GM23338 (cell line): Measurements from ENCODE around the gene BICDL2. TPM values are rescaled to one million over a fixed set of nuclear protein-coding genes. Genes with fewer than 3 reads are reported as not detected.
"Not testable (repeated sequence)": the region's sequence is repeated elsewhere in the genome, so short reads cannot be mapped to it uniquely, and the experiment has no call there.

Source experiments
- ATAC-seq: fragments of 200-7000 bp; cut with Tn5 transposase; 3 replicates; pipeline ENCODE4 v1.9.1; 2020
- DNase-seq: peaks from one replicate; pipeline ENCODE4 v3.0.0-alpha.2; 2015; ENCODE audit warnings: low spot score
- H2AFZ ChIP-seq: fragments of 200-600 bp; sonication (generic); 2 replicates; pipeline ENCODE4 v1.8.0; 2016; ENCODE audit warnings: antibody characterized with exemption, mild to moderate bottlenecking, moderate library complexity
- H3F3A ChIP-seq: fragments of 200-600 bp; sonication (generic); replicated peaks from 2 replicates; pipeline ENCODE4 v1.8.0; 2017; ENCODE audit warnings: antibody characterized with exemption, mixed run types, low read depth
- H3K27ac ChIP-seq: fragments of 200-600 bp; sonication (generic); 2 replicates; pipeline ENCODE4 v1.6.1; 2016; ENCODE audit warnings: low read depth
- H3K27me3 ChIP-seq: fragments of 200-600 bp; sonication (generic); 2 replicates; pipeline ENCODE4 v1.8.0; 2016; ENCODE audit warnings: mild to moderate bottlenecking, mixed run types, moderate library complexity; ENCODE audit not compliant: insufficient read depth
- H3K36me3 ChIP-seq: fragments of 200-600 bp; sonication (generic); 2 replicates; pipeline ENCODE4 v1.8.0; 2016; ENCODE audit warnings: mild to moderate bottlenecking; ENCODE audit not compliant: insufficient read depth
- H3K4me1 ChIP-seq: fragments of 200-600 bp; sonication (generic); 2 replicates; pipeline ENCODE4 v1.8.0; 2016; ENCODE audit warnings: mild to moderate bottlenecking, moderate library complexity; ENCODE audit not compliant: insufficient read depth
- H3K4me2 ChIP-seq: fragments of 200-600 bp; sonication (generic); 2 replicates; pipeline ENCODE4 v1.7.1; 2017; ENCODE audit warnings: mixed run types
- H3K4me3 ChIP-seq: fragments of 200-600 bp; sonication (generic); 2 replicates; pipeline ENCODE4 v1.6.1; 2016; ENCODE audit warnings: mixed run types
- H3K79me2 ChIP-seq: fragments of 200-600 bp; sonication (generic); replicated peaks from 2 replicates; pipeline ENCODE4 v1.8.0; 2017; ENCODE audit warnings: mild to moderate bottlenecking; ENCODE audit not compliant: insufficient read depth
- H3K9me2 ChIP-seq: fragments of 200-600 bp; sonication (generic); 2 replicates; pipeline ENCODE4 v1.8.0; 2017; ENCODE audit not compliant: insufficient read depth
- H4K20me1 ChIP-seq: fragments of 200-600 bp; sonication (generic); replicated peaks from 2 replicates; pipeline ENCODE4 v1.8.0; 2017; ENCODE audit warnings: mild to moderate bottlenecking; ENCODE audit not compliant: insufficient read depth
- H3K27ac Mint-ChIP-seq: 2 replicates; pipeline ENCODE4 v1.8.0; 2020; ENCODE audit warnings: inconsistent platforms, mild to moderate bottlenecking, moderate library complexity, mixed read lengths
- H3K27me3 Mint-ChIP-seq: 3 replicates; pipeline ENCODE4 v1.8.0; 2022; ENCODE audit warnings: low read depth, mild to moderate bottlenecking, moderate library complexity, mixed read lengths, inconsistent platforms; ENCODE audit not compliant: insufficient read depth, poor library complexity
- H3K36me3 Mint-ChIP-seq: 3 replicates; pipeline ENCODE4 v1.8.0; 2021; ENCODE audit warnings: low read depth, mild to moderate bottlenecking, inconsistent platforms, moderate library complexity, mixed read lengths
- H3K4me1 Mint-ChIP-seq: 3 replicates; pipeline ENCODE4 v1.8.0; 2020; ENCODE audit warnings: mild to moderate bottlenecking, inconsistent platforms, mixed read lengths
- H3K4me3 Mint-ChIP-seq: 3 replicates; pipeline ENCODE4 v1.8.0; 2021; ENCODE audit warnings: moderate library complexity, mild to moderate bottlenecking, inconsistent platforms, mixed read lengths
- H3K9me3 Mint-ChIP-seq: 3 replicates; pipeline ENCODE4 v1.8.0; 2020; ENCODE audit warnings: moderate library complexity, mild to moderate bottlenecking, inconsistent platforms, mixed read lengths
- EZH2 ChIP-seq: fragments of 200-600 bp; sonication (generic); IDR thresholded peaks from one replicate; pipeline ENCODE4 v1.8.0; 2017; ENCODE audit warnings: antibody characterized with exemption, mild to moderate bottlenecking, low read depth; ENCODE audit not compliant: unreplicated experiment
- EZH2phosphoT487 ChIP-seq: fragments of 200-600 bp; sonication (generic); IDR thresholded peaks from one replicate; pipeline ENCODE4 v1.8.1; 2018; ENCODE audit warnings: antibody characterized with exemption; ENCODE audit not compliant: unreplicated experiment
- NANOG ChIP-seq: IDR thresholded peaks from 2 replicates; pipeline ENCODE4 v1.6.1; 2016; ENCODE audit warnings: antibody characterized with exemption, borderline replicate concordance
- ZNF114 ChIP-seq: fragments of 250-450 bp; sonication (Bioruptor Pico); IDR thresholded peaks from 2 replicates; pipeline ENCODE4 v1.5.0; 2020; ENCODE audit warnings: mild to moderate bottlenecking, moderate library complexity
- polyA plus RNA-seq: library from polyadenylated mRNA; unstranded; fragments of >200 nt; fragmentation: Nextera tagmentation; extraction: Ambion mirVana; gene quantifications from 2 replicates; pipeline ENCODE4 v1.2.1, GENCODE V29; 2016
- total RNA-seq: library from RNA; depleted of rRNA; stranded (reverse); fragments of >200 nt; shearing (Covaris generic); gene quantifications from 2 replicates; pipeline ENCODE4 v1.2.3, GENCODE V29; 2014
- TF ChIP-seq, protein P1 (sequence below): fragments of 250-450 bp; sonication (Bioruptor Pico); IDR thresholded peaks from 2 replicates; pipeline ENCODE4 v1.5.0; 2020; ENCODE audit warnings: mild to moderate bottlenecking, moderate library complexity
- TF ChIP-seq, protein P2 (sequence below): IDR thresholded peaks from one replicate; pipeline ENCODE4 v1.6.1; 2018; ENCODE audit warnings: antibody characterized with exemption; ENCODE audit not compliant: unreplicated experiment

BICDL2 gene
- total and polyA plus RNA-seq, 2 experiments from 2014 or later = 12.7 to 18.4 TPM

DNA sequence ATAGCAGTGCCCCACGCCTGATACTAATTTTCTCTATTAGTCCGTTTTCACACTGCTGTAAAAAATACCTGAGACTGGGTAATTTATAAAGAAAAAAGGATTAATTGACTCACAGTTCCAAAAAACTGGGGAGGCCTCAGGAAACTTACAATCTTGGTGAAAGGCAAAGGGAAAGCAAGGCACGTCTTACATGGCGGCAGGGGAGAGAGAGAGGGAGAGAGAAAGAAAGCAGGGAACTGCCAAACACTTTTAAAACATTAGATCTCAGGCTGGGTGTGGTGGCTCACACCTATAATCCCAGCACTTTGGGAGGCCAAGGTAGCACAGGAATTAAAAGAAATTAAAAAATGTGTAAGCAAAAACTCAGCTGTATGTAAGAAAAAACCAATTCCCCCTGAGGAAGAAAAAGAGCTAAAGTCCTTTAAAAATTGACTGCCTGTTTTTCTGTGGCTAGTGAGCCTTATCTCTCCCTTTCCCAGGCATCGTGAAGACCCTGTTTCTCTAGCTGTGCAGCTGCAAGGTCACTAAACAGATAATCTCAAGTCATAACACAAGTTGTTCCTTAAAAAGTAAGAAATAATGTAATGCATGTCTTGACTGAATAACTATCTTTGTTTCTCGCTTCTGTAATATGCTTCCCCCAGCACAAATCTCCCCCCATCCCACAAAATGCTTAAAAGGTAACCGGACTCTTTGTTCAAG is 48.4 kb upstream of the BICDL2 start (continued):
- TF ChIP-seq, protein P1, sequence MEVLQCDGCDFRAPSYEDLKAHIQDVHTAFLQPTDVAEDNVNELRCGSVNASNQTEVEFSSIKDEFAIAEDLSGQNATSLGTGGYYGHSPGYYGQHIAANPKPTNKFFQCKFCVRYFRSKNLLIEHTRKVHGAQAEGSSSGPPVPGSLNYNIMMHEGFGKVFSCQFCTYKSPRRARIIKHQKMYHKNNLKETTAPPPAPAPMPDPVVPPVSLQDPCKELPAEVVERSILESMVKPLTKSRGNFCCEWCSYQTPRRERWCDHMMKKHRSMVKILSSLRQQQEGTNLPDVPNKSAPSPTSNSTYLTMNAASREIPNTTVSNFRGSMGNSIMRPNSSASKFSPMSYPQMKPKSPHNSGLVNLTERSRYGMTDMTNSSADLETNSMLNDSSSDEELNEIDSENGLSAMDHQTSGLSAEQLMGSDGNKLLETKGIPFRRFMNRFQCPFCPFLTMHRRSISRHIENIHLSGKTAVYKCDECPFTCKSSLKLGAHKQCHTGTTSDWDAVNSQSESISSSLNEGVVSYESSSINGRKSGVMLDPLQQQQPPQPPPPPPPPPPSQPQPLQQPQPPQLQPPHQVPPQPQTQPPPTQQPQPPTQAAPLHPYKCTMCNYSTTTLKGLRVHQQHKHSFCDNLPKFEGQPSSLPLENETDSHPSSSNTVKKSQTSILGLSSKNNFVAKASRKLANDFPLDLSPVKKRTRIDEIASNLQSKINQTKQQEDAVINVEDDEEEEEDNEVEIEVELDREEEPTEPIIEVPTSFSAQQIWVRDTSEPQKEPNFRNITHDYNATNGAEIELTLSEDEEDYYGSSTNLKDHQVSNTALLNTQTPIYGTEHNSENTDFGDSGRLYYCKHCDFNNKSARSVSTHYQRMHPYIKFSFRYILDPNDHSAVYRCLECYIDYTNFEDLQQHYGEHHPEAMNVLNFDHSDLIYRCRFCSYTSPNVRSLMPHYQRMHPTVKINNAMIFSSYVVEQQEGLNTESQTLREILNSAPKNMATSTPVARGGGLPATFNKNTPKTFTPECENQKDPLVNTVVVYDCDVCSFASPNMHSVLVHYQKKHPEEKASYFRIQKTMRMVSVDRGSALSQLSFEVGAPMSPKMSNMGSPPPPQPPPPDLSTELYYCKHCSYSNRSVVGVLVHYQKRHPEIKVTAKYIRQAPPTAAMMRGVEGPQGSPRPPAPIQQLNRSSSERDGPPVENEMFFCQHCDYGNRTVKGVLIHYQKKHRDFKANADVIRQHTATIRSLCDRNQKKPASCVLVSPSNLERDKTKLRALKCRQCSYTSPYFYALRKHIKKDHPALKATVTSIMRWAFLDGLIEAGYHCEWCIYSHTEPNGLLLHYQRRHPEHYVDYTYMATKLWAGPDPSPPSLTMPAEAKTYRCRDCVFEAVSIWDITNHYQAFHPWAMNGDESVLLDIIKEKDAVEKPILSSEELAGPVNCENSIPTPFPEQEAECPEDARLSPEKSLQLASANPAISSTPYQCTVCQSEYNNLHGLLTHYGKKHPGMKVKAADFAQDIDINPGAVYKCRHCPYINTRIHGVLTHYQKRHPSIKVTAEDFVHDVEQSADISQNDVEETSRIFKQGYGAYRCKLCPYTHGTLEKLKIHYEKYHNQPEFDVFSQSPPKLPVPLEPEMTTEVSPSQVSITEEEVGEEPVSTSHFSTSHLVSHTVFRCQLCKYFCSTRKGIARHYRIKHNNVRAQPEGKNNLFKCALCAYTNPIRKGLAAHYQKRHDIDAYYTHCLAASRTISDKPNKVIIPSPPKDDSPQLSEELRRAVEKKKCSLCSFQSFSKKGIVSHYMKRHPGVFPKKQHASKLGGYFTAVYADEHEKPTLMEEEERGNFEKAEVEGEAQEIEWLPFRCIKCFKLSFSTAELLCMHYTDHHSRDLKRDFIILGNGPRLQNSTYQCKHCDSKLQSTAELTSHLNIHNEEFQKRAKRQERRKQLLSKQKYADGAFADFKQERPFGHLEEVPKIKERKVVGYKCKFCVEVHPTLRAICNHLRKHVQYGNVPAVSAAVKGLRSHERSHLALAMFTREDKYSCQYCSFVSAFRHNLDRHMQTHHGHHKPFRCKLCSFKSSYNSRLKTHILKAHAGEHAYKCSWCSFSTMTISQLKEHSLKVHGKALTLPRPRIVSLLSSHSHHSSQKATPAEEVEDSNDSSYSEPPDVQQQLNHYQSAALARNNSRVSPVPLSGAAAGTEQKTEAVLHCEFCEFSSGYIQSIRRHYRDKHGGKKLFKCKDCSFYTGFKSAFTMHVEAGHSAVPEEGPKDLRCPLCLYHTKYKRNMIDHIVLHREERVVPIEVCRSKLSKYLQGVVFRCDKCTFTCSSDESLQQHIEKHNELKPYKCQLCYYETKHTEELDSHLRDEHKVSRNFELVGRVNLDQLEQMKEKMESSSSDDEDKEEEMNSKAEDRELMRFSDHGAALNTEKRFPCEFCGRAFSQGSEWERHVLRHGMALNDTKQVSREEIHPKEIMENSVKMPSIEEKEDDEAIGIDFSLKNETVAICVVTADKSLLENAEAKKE (CRISPR knock-in tag) = no peak
- no peak for TF ChIP-seq EZH2phosphoT487
- no peak for TF ChIP-seq NANOG

DNA sequence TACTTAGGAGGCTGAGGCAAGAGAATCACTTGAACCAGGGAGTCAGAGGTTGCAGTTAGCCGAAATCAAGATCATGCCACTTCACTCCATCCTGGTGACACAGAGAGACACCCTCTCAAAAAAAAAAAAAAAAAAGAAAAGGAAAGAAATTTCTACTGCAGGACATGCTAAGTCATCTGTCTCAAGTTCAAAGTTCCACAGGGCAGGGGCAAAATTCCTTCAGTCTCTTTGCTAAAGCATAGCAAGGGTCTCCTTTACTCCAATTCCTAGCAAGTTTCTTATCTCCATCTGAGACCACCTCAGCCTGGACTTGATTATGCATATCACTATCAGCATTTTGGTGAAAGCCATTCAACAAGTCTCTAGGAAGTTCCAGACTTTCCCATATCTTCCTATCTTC is 47.7 kb upstream of the BICDL2 start:
- H3K36me3 Mint-ChIP-seq = peaks cover 65% of the 10 kb centered on the region
- peaks cover 8% of the 10 kb centered on the region for H3K36me3 ChIP-seq
- no peak overlapping the region for H2AFZ ChIP-seq
- H3K4me1 Mint-ChIP-seq = peaks cover 38% of the 10 kb centered on the region
- H3K4me3 Mint-ChIP-seq = no peak overlapping the region; the same call in 2 of the 3 replicates
- no peak overlapping the region for H3K4me3 ChIP-seq
- peaks cover 29% of the 10 kb centered on the region for H3F3A ChIP-seq
- peaks cover 18% of the 10 kb centered on the region for H4K20me1 ChIP-seq
- H3K9me3 Mint-ChIP-seq = no peaks in the 10 kb centered on the region
- H3K27me3 ChIP-seq = no peaks in the 10 kb centered on the region
- H3K79me2 ChIP-seq = 0 out of 2 replicates have a peak, but pooled peaks cover 8% of the 10 kb centered on the region
- no peak overlapping the region for H3K4me2 ChIP-seq
- no peak overlapping the region; the same call in 1 of the 2 replicates for H3K27ac ChIP-seq
- H3K4me1 ChIP-seq = peaks cover 7% of the 10 kb centered on the region
- H3K9me2 ChIP-seq = no peaks in the 10 kb centered on the region
- peaks cover 25% of the 10 kb centered on the region for H3K27me3 Mint-ChIP-seq
- DNase-seq = no peak
- no peak for ATAC-seq
- H3K27ac Mint-ChIP-seq = peak overlapping the region; percentile 52; the same call in 1 of the 2 replicates
- no peak for TF ChIP-seq EZH2phosphoT487
- no peak for TF ChIP-seq EZH2
- TF ChIP-seq ZNF114 (CRISPR knock-in tag) = no peak
- TF ChIP-seq, protein P2, sequence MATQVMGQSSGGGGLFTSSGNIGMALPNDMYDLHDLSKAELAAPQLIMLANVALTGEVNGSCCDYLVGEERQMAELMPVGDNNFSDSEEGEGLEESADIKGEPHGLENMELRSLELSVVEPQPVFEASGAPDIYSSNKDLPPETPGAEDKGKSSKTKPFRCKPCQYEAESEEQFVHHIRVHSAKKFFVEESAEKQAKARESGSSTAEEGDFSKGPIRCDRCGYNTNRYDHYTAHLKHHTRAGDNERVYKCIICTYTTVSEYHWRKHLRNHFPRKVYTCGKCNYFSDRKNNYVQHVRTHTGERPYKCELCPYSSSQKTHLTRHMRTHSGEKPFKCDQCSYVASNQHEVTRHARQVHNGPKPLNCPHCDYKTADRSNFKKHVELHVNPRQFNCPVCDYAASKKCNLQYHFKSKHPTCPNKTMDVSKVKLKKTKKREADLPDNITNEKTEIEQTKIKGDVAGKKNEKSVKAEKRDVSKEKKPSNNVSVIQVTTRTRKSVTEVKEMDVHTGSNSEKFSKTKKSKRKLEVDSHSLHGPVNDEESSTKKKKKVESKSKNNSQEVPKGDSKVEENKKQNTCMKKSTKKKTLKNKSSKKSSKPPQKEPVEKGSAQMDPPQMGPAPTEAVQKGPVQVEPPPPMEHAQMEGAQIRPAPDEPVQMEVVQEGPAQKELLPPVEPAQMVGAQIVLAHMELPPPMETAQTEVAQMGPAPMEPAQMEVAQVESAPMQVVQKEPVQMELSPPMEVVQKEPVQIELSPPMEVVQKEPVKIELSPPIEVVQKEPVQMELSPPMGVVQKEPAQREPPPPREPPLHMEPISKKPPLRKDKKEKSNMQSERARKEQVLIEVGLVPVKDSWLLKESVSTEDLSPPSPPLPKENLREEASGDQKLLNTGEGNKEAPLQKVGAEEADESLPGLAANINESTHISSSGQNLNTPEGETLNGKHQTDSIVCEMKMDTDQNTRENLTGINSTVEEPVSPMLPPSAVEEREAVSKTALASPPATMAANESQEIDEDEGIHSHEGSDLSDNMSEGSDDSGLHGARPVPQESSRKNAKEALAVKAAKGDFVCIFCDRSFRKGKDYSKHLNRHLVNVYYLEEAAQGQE = no peak

DNA sequence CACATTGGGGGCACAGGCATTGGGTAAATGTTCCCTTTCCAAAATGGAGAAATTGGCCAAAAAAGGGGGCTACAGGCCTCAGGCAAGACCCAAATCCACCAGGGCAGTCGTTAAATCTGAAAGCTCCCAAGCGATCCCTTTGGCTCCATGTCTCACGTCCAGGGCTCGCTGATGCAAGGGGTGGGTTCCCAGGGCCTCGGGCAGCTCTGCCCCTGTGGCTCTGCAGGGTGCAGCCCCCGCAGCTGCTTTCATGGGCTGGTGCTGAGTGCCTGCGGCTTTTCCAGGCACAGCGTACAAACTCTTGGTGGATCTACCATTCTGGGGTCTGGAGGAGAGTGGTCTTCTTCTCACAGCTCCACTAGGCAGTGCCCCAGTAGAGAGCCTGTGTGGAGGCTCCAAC is 46.7 kb upstream of the BICDL2 start:
- H3K27me3 ChIP-seq = not testable (repeated sequence)

More for the DNA sequence above, 46.7 kb upstream of the BICDL2 start:
- H3K27ac ChIP-seq, H3K79me2 ChIP-seq, ATAC-seq, H3K9me3 Mint-ChIP-seq, H3K4me2 ChIP-seq, H2AFZ ChIP-seq, H3K4me3 Mint-ChIP-seq, H3K36me3 ChIP-seq, H3K9me2 ChIP-seq, H3K27ac Mint-ChIP-seq, DNase-seq, H3K4me3 ChIP-seq: not testable (repeated sequence)
- H3K4me1 Mint-ChIP-seq = peaks cover 41% of the 10 kb centered on the region
- peaks cover 25% of the 10 kb centered on the region; the same call in 1 of the 2 replicates for H3F3A ChIP-seq
- H4K20me1 ChIP-seq = peaks cover 13% of the 10 kb centered on the region
- H3K36me3 Mint-ChIP-seq = peaks cover 57% of the 10 kb centered on the region
- peaks cover 23% of the 10 kb centered on the region for H3K27me3 Mint-ChIP-seq
- peaks cover 16% of the 10 kb centered on the region for H3K4me1 ChIP-seq
